MM.1S (cell line): ENCODE data around the gene SRSF3.

Source experiments
- EZH2 ChIP-seq: fragments of 300-600 bp; sonication (generic); optimal IDR thresholded peaks from 2 replicates; pipeline ENCODE3; 2017; ENCODE audit warnings: low read depth, mild to moderate bottlenecking, antibody characterized with exemption, low read length, mixed read lengths
- TF ChIP-seq, protein P1 (sequence below): fragments of 300-600 bp; sonication (generic); IDR thresholded peaks from 2 replicates; pipeline ENCODE4 v1.5.1; 2016; ENCODE audit warnings: antibody characterized with exemption, low read length, mixed read lengths

DNA sequence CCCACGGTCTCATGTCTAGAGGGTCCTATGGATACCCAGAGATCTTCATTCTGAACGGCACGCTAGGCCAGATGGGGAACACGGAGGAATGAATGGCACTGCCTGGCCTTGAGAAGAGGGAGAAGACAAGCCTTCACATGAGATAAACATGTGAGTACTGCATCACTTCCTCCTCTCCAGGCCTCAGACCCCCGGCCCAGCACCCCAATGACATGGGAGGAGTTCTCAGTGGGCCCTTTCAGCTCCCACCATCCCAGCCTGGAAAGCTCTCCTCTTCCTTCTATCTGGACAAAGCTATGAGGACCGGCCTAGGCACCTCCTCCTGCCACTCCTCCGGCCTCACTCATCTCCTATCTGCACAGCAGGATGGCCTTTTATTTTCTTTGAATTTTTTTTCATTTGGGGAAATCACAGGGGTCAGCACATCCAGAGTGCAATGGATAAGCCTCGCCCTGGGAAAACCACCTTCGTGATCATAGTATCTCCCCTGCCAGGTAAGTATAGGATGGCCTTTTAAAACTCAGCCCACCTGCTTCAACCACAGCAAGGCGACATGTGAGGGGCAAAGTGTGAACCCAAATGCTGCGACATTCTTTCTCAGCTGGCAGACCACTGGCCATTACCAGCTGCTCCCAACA lies 45.1 kb downstream of the SRSF3 start:
- TF ChIP-seq, protein P1, sequence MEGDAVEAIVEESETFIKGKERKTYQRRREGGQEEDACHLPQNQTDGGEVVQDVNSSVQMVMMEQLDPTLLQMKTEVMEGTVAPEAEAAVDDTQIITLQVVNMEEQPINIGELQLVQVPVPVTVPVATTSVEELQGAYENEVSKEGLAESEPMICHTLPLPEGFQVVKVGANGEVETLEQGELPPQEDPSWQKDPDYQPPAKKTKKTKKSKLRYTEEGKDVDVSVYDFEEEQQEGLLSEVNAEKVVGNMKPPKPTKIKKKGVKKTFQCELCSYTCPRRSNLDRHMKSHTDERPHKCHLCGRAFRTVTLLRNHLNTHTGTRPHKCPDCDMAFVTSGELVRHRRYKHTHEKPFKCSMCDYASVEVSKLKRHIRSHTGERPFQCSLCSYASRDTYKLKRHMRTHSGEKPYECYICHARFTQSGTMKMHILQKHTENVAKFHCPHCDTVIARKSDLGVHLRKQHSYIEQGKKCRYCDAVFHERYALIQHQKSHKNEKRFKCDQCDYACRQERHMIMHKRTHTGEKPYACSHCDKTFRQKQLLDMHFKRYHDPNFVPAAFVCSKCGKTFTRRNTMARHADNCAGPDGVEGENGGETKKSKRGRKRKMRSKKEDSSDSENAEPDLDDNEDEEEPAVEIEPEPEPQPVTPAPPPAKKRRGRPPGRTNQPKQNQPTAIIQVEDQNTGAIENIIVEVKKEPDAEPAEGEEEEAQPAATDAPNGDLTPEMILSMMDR, result no peak
- no peak for TF ChIP-seq EZH2
